CD14-positive monocyte (primary cell): ENCODE results near the gene CAPN13. TPM values are rescaled to one million over a fixed set of nuclear protein-coding genes. Genes with fewer than 3 reads are reported as not detected.

Experiments
- DNase-seq, 3 donors: peaks; one replicate each; pipeline ENCODE4 v3.0.0-alpha.2; 2011 to 2022
- H2AFZ ChIP-seq: 2 replicates; pipeline ENCODE4 v1.6.0; 2012; ENCODE audit warnings: mild to moderate bottlenecking, low read depth, low read length, inconsistent platforms; ENCODE audit not compliant: insufficient read depth, poor library complexity, severe bottlenecking
- H3K27ac ChIP-seq, 2 donors: 1 replicate in 1 of 2; 2 replicates in 1 of 2; pipeline ENCODE4 v1.5.1; 2012 to 2013; ENCODE audit warnings: low read length in 2 of 2, control low read depth in 1 of 2, inconsistent platforms in 1 of 2, low read depth in 1 of 2, mild to moderate bottlenecking in 1 of 2
- H3K27me3 ChIP-seq, 2 donors: one replicate each; pipeline versions ENCODE4 v1.6.0 to v1.6.1; 2011 to 2013; ENCODE audit warnings: low read length in 2 of 2; ENCODE audit not compliant: control insufficient read depth in 2 of 2, insufficient read depth in 2 of 2
- H3K36me3 ChIP-seq, 2 donors: replicated peaks in 1 of 2; 1 replicate in 1 of 2; 2 replicates in 1 of 2; pipeline versions ENCODE4 v1.5.1 to v1.6.1; 2012 to 2013; ENCODE audit warnings: low read length in 2 of 2, control low read depth in 1 of 2, inconsistent platforms in 1 of 2, mild to moderate bottlenecking in 1 of 2; ENCODE audit not compliant: insufficient read depth in 2 of 2, control insufficient read depth in 1 of 2
- H3K4me1 ChIP-seq, 2 donors: 1 replicate in 1 of 2; 2 replicates in 1 of 2; pipeline versions ENCODE4 v1.5.1 to v1.6.1; 2012 to 2013; ENCODE audit warnings: low read length in 2 of 2, control low read depth in 1 of 2, inconsistent platforms in 1 of 2, mild to moderate bottlenecking in 1 of 2, moderate library complexity in 1 of 2; ENCODE audit not compliant: insufficient read depth in 2 of 2, control insufficient read depth in 1 of 2
- H3K4me2 ChIP-seq: replicated peaks from 2 replicates; pipeline ENCODE3; 2012; ENCODE audit warnings: low read length, moderate library complexity, mild to moderate bottlenecking; ENCODE audit not compliant: poor library complexity, severe bottlenecking; ENCODE audit errors: extremely low read depth
- H3K4me3 ChIP-seq, 3 experiments: fragments of 200-600 bp in 1 of 3; sonication (generic) in 1 of 3; replicated peaks in 1 of 3; 1 replicate in 2 of 3; 2 replicates in 1 of 3; pipeline ENCODE4 v1.5.1; 2011 to 2013; ENCODE audit warnings: low read length in 3 of 3, mild to moderate bottlenecking in 3 of 3, control low read depth in 2 of 3, low read depth in 2 of 3, inconsistent platforms in 1 of 3, moderate library complexity in 1 of 3
- H3K79me2 ChIP-seq: 2 replicates; pipeline ENCODE4 v1.6.0; 2012; ENCODE audit warnings: mild to moderate bottlenecking, control low read depth, inconsistent platforms, low read length, moderate library complexity; ENCODE audit not compliant: insufficient read depth
- H3K9ac ChIP-seq: 2 replicates; pipeline ENCODE4 v1.6.0; 2017; ENCODE audit warnings: low read length, mild to moderate bottlenecking; ENCODE audit not compliant: insufficient read depth, poor library complexity, severe bottlenecking
- H3K9me3 ChIP-seq, 2 donors: replicated peaks in 1 of 2; 1 replicate in 1 of 2; 2 replicates in 1 of 2; pipeline versions ENCODE4 v1.5.1 to v1.6.1; 2012 to 2013; ENCODE audit warnings: low read length in 2 of 2, control low read depth in 1 of 2; ENCODE audit not compliant: control insufficient read depth in 1 of 2, insufficient read depth in 1 of 2
- H4K20me1 ChIP-seq: 2 replicates; pipeline ENCODE4 v1.6.0; 2012; ENCODE audit warnings: mild to moderate bottlenecking, low read length, control low read depth, moderate library complexity; ENCODE audit not compliant: insufficient read depth
- H3K27ac Mint-ChIP-seq, 7 donors: one replicate each; pipeline ENCODE4 v1.8.0; 2020; ENCODE audit warnings: mild to moderate bottlenecking in 7 of 7, mixed read lengths in 7 of 7, moderate library complexity in 6 of 7, inconsistent platforms in 2 of 7
- H3K27me3 Mint-ChIP-seq, 3 donors: one replicate each; pipeline ENCODE4 v1.8.0; 2021 to 2022; ENCODE audit warnings: low read depth in 3 of 3, mild to moderate bottlenecking in 3 of 3, mixed read lengths in 3 of 3, moderate library complexity in 3 of 3, inconsistent platforms in 1 of 3
- H3K36me3 Mint-ChIP-seq, 2 donors: one replicate each; pipeline ENCODE4 v1.8.0; 2020; ENCODE audit warnings: mixed read lengths in 2 of 2, inconsistent platforms in 1 of 2, mild to moderate bottlenecking in 1 of 2
- H3K4me1 Mint-ChIP-seq: one replicate; pipeline ENCODE4 v1.8.0; 2020; ENCODE audit warnings: mild to moderate bottlenecking, mixed read lengths
- H3K4me3 Mint-ChIP-seq, 2 donors: one replicate each; pipeline ENCODE4 v1.8.0; 2020; ENCODE audit warnings: mild to moderate bottlenecking in 2 of 2, mixed read lengths in 2 of 2, moderate library complexity in 1 of 2
- H3K9me3 Mint-ChIP-seq, 7 donors: one replicate each; pipeline ENCODE4 v1.8.0; 2020 to 2022; ENCODE audit warnings: mixed read lengths in 7 of 7, mild to moderate bottlenecking in 6 of 7, moderate library complexity in 6 of 7, inconsistent platforms in 2 of 7
- WGBS: methylation state at CpG from one replicate; pipeline ENCODE4 v1.1.5; 2013; ENCODE audit warnings: missing lambda C conversion rate; ENCODE audit not compliant: insufficient coverage; 5-methylcytosine and 5-hydroxymethylcytosine counted together
- intact Hi-C, 2 donors: fragments of 100-400 bp; cut with micrococcal nuclease; formaldehyde crosslinking; loops; one replicate each; pipeline versions ENCODE4 v1.15.0 to v1.15.1; 2023
- polyA plus RNA-seq, 3 donors: library from polyadenylated mRNA; depleted of rRNA in 1 of 3; unstranded in 2 of 3; stranded (reverse) in 1 of 3; fragments of 300-500 nt in 2 of 3; fragments of >200 nt in 1 of 3; fragmentation: Illumina TruSeq in 2 of 3; gene quantifications; 1 replicate in 2 of 3; 2 replicates in 1 of 3; pipeline ENCODE4 v1.2.3, GENCODE V29; 2012 to 2021
- TF ChIP-seq, protein P1 (sequence below): fragments of 200-600 bp; IDR thresholded peaks from one replicate; pipeline ENCODE4 v1.8.0; 2022; ENCODE audit warnings: antibody characterized with exemption, mild to moderate bottlenecking

The CAPN13 gene
- polyA plus RNA-seq, 3 donors, result not detected

DNA sequence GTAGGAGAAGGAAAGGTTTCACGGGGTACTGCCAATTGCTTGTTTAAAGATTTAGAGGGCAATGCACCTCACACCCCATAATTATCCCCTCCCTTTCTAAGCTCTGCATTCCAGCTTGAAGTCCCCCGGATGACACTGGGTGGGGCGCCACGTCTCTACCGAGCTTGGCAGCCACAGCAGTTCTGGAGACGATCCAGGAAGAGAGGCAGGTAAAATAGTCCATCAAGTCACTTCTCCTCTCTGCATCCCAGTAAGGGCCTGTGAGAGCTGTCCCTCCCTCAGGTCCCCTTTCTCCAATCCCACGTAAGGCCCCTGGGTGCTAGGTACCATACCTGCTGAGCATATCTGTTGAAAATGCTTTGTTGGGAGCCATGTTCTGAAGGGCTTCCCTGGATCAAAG lies 65.7 kb downstream of the CAPN13 start:
- Histone ChIP-seq H3K79me2 (no peaks in the 10 kb centered on the region), H2AFZ (no peak overlapping the region), H3K9me3 (no peaks in the 10 kb centered on the region), H3K27ac (no peak overlapping the region), H3K36me3 (no peaks in the 10 kb centered on the region), H3K27me3 (no peaks in the 10 kb centered on the region), H3K4me2 (no peak overlapping the region), H4K20me1 (no peaks in the 10 kb centered on the region), H3K9ac (no peak overlapping the region), H3K4me3 (no peak overlapping the region), H3K4me1 (no peaks in the 10 kb centered on the region)
- intact Hi-C loops, result no loop called here
- no peak overlapping the region for H3K4me3 Mint-ChIP-seq
- H3K4me1 Mint-ChIP-seq, result no peaks in the 10 kb centered on the region
- TF ChIP-seq, protein P1, sequence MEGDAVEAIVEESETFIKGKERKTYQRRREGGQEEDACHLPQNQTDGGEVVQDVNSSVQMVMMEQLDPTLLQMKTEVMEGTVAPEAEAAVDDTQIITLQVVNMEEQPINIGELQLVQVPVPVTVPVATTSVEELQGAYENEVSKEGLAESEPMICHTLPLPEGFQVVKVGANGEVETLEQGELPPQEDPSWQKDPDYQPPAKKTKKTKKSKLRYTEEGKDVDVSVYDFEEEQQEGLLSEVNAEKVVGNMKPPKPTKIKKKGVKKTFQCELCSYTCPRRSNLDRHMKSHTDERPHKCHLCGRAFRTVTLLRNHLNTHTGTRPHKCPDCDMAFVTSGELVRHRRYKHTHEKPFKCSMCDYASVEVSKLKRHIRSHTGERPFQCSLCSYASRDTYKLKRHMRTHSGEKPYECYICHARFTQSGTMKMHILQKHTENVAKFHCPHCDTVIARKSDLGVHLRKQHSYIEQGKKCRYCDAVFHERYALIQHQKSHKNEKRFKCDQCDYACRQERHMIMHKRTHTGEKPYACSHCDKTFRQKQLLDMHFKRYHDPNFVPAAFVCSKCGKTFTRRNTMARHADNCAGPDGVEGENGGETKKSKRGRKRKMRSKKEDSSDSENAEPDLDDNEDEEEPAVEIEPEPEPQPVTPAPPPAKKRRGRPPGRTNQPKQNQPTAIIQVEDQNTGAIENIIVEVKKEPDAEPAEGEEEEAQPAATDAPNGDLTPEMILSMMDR, result no peak
- DNase-seq, result no peak
- no peaks in the 10 kb centered on the region for H3K36me3 Mint-ChIP-seq
- WGBS, result 80% methylated on average over 2 of the region's 7 CpGs
- H3K27ac Mint-ChIP-seq, result no peak overlapping the region
- peaks cover 3 to 16% (median 7%) of the 10 kb centered on the region in 3 donors for H3K27me3 Mint-ChIP-seq
- peaks cover 0 to 3% (median 0%) of the 10 kb centered on the region in 7 donors for H3K9me3 Mint-ChIP-seq

GRCh38 chr2:30738141-30738911 lies 68.9 kb downstream of the CAPN13 start:
- H3K4me3 ChIP-seq, result no peak overlapping the region
- H3K4me2 ChIP-seq, result no peak overlapping the region
- no peak overlapping the region for H3K9ac ChIP-seq
- H3K4me3 Mint-ChIP-seq, result no peak overlapping the region
- intact Hi-C loops, result no loop called here
- H3K9me3 Mint-ChIP-seq, result peaks cover 0 to 3% (median 0%) of the 10 kb centered on the region in 7 donors
- WGBS, result 85% methylated on average over 3 of the region's 7 CpGs
- H3K4me1 Mint-ChIP-seq, result no peaks in the 10 kb centered on the region
- H2AFZ ChIP-seq, result no peak overlapping the region
- H3K36me3 Mint-ChIP-seq, result no peaks in the 10 kb centered on the region
- H3K36me3 ChIP-seq, result no peaks in the 10 kb centered on the region
- H3K27me3 ChIP-seq, result no peaks in the 10 kb centered on the region
- H3K4me1 ChIP-seq, result no peaks in the 10 kb centered on the region
- peaks cover 1 to 18% (median 7%) of the 10 kb centered on the region in 3 donors for H3K27me3 Mint-ChIP-seq
- no peak overlapping the region for H3K27ac Mint-ChIP-seq
- H4K20me1 ChIP-seq, result no peaks in the 10 kb centered on the region
- no peaks in the 10 kb centered on the region for H3K79me2 ChIP-seq
- no peak for DNase-seq
- no peak overlapping the region for H3K27ac ChIP-seq
- TF ChIP-seq, protein P1, result no peak
- no peaks in the 10 kb centered on the region for H3K9me3 ChIP-seq
